GM20431 (cell line): ENCODE data around the gene MYBBP1A.

ENCODE experiments used
- in situ Hi-C: fragments of 300-500 bp; cut with MseI, MboI; formaldehyde crosslinking; loops from one replicate; pipeline ENCODE4 v1.15.0; 2020; ENCODE audit warnings: low sequenced_read_pairs; ENCODE audit not compliant: unreplicated experiment

The MYBBP1A gene

DNA sequence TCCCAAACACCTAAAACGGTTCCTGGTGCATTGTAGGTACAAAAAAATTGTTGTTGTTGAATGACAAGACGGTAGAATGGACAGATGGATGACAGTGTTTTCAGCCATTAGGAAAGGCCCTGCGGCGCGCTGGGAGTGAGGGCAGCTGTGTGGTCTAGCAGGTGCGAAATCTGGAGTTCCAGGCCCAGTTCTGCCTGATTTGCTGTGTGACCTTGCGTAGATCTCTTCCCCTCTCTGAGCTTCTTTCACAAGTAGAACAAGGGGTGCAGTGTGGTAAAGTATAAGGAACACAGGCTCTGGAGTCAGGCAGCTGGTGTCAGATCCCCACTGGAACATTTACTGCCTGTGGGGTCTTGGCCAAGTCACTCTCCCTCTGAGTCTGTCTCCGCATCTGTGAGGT lies 31.2 kb downstream of the MYBBP1A start:
- in situ Hi-C loops, result no loop called here

DNA sequence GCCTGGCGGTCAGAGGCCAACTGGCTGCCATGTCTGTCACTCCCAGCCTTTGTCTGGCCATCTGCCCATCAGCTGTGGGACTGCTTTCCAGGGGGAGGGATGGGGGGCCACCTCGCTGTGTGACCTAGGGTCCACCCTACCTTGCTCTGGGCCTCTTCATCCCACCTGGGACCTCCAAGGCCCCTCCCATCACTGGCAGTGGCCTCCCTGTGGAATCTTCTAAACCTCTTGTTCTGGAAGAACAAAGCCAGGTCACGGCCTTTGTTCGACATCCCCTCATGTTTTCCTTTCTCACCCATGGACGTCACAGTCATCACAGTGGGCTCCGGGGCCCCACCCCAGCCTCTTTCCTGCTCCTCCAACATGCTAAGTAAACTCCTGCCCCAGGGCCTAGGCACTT lies 32.5 kb downstream of the MYBBP1A start:
- in situ Hi-C loops, result no loop called here

DNA sequence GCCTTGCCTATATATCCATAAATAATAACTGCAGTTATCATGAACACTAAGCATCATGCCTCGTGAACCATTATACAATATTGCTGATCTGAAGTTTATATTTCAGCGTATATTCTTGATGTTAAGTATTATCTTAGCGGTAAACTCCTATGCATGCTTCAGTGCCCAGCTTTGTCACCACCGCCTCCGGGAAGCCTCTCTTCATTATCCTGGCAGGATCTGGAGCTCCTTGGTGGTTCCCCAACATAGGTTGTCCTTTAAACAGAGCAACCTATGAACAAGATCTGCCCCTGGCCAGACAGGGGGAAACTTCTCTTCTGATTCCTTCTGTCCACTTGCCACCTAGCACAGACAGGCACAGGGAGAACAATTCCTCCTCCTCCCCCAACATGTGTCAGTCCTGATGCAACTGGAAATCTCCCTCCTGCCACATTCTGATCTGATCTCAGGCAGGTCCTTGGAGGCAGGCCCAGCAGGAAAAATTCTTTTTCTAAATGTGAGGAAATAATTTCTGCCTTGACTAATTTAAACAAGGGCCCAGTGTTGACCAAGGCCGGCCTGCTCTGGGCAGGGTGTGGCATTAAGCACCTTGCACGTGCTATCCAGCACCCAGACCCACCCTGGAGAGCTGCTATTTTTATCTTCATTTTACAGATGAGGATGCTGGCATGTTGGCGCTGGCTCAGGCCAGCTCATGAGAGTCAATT lies 34.1 kb downstream of the MYBBP1A start:
- in situ Hi-C loops, result no loop called here

DNA sequence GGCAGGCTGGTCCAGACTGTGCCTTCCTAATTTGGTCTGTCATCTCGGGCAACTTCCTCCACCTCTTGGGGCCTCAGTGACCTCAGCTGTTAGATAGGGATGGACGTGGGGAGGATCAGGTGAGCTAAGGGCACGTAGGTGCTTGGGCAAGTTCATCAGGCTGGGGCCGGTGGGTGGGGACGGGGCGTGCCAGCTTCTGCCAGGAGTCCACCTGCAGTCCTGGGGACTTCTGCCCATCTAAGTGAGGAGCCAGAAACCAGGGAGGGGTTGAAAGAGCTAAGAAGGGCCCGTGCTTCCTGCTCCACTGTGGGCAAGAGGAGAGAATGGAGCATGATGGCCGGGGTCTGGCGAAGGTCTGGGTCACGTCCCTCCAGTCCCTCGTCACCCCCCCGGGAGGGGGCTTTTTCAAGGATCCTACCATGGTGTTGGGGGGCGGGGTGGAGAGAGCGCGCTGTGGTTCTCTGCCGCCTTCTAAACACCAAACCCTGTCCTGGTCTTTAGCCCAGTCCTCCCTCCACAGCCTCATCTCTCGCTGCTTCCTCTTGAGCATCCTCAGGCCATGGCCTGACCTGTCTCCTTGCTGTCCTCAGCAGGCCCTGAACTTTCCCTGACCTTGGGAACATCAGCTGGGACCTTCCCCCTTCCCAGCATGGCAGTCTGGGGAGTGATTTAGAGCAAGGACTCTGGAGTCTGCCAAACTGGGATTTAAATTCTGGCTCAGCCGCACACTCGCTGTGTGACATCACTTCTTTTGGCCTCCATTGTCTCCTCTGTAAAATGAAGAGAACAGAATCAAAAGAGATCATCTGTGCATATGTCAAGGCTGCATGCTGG lies 34.9 kb downstream of the MYBBP1A start:
- in situ Hi-C loops, result no loop called here

DNA sequence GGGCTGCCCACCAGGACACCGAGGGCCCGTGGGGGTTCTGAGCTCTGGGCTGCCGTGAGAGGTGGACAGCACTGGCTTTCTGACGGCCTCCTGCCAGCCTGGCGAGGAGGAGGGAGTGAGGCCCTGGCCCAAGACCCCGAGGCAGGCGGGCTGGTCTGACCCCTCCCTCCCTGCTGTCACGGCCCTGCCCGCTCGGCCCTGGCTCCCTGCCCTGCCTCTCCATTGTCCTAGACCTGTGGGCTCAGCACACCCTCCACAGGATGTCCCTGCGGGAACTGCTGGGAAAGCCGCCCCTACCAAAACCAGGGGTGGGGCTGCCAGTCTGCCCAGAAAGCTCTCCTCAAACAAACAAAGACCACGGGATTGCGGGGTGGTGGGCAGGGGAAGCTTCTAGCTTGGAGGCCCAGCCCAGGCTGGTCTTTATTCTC lies 35.8 kb downstream of the MYBBP1A start:
- in situ Hi-C loops, result no loop called here

DNA sequence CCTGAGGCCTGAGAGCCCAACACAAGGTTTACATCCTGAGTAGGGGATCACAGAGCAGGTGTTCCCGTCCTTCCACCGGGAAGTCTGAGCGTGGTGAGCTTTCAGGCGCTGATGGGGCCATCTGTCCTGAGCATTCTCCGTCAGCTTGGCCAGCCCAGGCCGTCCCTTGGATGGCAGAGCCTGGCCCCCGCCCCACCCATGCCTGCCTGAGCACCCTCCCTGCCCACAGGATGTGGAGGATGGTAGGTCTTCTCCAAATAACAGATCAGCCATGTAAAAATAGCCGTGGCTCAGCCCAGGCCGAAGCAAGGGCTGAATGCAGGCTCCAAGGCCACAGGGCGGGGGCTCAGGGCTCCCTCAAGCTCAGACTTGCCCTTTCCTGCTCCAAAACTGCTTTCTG lies 36.3 kb downstream of the MYBBP1A start:
- in situ Hi-C loops, result no loop called here

DNA sequence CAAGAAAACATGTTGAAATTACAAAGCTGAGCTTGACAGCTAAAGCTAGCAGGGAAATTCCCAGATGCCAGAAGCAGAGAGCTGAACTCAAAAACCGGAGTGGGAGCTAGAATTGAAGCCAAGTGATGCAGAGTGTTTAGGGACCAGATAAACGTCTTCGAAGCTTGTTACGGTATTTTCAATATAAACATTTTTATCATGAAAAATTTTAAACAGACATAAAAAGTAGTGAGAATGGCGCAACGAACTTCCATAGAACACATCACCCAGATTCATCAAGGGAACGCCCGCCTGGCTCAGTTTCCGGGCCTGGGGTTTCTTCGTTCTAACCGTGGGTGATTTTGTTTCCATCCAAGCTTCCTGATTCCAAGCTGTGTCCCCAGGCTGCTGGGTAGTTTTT lies 38.4 kb downstream of the MYBBP1A start:
- in situ Hi-C loops, result no loop called here

DNA sequence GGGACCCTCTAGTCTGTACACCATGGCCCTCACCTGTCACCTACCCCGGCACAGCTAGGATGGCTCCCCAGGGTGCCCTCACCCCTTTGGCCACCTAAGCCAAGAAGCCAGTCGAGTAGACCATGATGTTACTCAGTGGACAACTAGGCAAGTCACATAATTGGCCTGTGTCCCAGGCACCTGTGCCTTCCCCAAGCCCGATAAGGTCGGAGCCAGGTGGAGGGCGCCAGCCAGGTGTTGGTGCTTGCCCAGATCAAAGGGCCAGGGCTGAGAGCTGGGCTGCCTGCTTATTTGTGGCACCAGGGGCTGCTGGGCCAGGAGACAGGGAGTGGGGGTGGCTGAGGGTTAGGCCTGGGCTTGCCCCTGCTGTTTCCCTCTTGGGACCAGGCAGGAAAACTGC lies 39.7 kb downstream of the MYBBP1A start:
- in situ Hi-C loops, result no loop called here

DNA sequence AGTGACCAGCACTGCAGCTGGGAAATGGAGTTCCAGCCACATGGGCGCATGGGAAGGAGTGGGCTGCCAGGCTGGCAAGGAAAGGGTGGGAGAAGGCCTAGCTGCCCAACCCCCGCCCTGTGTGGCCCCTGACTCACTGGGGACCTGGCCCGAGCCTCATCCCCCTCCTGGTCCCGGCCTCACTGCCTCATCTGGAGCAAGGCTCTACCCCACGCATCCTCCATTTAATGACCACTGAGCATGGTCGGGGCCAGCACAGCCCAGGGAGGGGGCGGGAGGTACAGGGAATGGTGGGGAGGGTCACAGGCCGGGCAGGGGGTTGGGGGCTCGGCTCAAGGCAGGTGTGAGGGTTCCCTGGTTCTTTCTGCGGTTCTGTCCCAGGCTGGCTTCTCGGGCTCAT lies 40.4 kb downstream of the MYBBP1A start:
- in situ Hi-C loops, result no loop called here

DNA sequence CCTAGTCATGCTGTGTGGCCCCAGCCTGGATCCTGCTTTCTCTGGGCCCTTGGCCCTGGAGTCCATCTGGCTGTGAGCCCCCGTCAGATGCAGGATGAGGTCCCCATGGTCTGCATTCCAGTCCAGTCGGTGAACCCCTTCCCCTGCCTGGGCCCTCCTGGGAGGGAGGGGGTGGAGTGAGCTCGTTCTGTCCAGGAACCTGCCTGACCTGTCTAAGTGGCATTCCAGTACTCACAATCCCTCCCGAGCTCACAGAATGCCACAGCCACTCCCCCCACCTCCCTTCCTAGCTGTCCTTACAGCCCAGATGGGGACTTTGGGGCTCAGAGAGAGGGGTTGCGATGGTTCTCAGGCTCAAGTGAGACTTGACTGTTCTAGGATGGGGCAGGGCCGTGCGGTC lies 41.0 kb downstream of the MYBBP1A start:
- in situ Hi-C loops, result no loop called here

DNA sequence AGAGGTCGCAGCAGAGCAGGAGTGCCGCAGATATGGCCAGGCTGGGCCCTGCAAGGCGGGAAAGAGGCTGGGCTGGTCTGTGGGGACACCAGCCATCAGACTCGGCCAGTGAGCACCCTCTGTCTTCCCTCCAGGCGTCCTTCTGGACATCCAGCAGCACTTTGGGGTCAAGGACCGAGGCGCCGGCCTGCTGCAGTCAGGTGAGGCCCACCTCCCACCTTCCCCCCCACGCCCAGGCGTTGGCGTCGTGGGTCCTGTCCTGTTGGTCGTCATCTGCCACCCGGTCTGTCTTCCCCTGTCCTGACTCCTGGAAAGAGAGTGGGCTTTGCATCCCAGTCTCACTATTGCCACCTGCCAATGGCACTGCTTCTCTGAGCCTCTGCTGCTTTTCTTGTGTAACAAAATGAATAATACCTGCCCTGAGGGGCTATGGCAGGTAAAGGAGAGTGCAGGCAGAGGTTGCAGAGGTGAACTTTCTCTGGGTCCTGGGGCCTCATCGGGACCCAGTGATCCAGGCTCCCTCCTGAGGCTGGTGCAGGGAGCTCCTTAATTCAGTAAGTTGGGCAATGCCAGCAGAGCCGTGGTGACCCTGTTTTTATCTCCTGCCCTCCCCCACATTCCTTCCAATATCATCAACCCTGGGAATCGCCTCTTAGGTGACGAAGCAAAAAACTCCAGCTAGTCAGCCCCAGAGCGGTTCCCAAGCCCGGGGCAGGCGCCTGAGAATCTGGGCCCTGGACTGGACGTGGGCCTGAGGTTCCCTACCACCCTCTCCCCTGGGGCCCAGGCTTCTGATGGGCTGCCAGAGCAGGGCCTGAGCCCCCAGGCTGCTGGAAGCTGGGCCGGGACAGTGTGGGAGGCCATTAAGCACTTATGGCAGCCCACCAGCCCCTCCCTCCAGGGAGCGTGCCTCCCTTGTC lies 41.8 kb downstream of the MYBBP1A start:
- in situ Hi-C loops, result no loop called here

DNA sequence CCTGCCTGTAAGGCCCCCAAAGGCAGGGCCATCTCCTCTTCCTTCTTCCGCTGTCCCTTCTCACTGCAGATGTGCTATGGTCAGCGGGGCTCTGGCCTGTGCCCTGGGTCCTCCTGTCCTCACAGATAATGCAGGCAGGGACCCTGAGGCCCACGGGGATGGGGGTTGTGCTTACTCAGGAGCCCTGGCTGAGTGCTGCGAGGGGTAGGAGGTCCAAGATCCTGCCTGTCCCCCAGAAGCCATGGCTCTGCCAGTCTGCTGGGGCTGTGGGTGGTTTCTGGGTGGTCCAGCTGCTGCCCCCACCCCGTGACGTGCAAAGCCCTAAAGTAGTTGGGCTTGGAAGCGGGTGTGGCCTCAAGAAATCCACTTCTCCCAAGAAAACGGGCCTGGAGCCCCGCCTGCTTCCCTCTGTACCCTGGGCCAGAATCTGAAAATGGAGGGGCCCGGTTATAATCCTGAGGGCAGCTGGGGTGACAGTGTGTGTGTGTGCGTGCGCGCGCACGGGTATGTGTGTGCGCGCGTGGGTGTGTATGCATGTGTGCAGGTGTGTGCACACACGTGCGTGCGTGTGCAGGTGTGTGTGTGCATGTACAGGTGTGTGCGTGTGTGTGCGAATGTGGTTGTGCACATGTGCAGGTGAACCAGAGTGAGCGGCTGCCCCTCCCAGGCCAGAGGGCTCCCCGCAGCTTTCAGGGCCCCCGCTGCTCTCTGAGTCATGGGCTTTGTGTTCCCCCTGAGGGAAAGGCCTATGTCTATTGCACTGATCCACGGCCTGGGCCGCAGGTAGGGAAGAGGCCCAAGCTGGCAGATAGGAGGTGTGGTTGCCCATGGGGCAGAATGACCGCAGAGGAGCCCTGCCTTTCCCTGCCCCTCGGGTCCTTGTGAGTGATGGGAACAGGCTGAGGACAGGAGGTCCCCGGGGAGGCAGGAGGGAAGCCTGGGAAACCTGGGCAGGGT lies 42.8 kb downstream of the MYBBP1A start:
- in situ Hi-C loops, result no loop called here

DNA sequence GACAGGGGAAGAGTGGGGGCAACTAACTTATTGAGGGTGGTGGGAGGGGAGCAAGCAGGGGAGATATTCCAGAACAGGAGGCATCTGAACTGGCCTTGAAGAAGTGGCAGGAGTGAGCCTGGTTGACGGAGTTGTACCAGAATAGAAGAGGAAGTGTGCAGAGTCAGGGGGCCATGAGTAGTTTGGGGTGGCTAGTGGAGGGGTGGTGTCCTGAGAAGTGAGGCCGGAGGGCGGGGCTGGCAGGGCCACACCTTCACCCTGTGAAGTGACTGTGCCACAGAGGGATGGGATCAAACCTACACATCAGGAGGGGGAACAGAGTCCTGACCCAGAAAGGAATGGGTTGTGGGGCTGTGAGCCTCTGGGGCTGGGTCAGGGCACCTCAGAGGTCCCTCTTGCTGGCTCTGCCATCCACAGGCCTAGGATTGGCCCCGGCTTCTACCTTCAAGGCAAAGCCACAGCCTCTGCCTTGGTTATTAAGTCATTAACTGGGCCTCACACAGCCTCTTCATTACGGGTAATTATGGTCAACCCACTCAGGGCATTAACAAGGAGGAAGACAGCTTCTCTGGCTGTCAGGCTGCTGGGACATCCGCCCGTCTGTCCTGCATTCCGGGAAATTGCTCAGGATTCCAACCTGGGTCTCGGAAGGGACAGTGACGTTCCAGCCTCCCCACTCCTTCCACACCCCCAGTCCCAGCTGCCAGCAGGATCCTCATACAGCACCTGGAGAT lies 43.8 kb downstream of the MYBBP1A start:
- in situ Hi-C loops, result no loop called here

DNA sequence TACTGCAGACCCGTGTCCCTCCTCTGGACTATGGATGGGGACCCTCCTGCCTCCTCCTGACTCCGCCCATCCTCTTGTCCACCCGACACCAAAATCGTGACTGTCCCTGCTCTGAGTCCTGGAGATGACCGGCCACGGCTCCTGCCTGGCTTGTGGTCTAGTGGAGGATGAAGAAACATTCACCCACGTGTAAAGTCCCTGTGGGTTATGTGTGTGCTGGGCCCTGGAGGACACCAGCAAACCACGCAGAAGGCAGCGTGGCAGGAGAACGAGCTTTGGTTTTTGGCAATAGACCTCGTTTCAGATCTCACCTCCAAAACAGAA lies 44.6 kb downstream of the MYBBP1A start:
- in situ Hi-C loops, result no loop called here

DNA sequence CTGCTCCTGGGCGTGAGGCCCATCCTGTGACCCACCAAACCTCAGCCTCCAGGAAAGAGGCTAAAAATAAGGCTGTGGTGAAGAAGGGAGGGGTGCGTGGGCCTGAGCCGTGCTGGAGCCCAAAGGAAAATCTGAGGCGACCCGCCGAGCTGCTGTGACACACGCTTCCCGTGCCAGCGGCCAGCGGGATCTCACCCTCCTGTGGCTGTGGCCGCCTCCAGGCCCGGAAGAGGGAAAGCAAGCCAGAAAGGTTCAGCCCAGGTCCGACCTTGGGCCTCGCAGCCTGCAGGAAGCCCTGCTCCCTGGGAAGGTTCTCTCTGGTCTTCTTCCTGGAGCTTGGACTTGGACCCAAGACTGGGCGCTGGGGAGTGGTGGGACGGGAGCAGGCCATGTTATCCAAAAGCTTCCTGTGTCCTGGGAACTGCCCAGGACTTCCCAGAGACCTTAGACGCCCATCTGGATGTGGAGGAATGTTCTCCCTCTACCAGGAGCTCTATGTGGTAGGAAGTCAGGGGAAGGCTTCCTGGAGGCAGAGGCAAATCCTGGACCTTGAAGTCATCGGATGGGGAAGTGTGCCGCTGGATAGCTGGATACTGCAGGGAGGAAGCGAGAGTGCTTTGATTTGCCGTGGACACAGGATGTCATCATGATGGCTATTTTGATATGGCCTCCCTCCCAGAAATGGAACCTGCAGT lies 45.1 kb downstream of the MYBBP1A start:
- in situ Hi-C loops, result no loop called here

DNA sequence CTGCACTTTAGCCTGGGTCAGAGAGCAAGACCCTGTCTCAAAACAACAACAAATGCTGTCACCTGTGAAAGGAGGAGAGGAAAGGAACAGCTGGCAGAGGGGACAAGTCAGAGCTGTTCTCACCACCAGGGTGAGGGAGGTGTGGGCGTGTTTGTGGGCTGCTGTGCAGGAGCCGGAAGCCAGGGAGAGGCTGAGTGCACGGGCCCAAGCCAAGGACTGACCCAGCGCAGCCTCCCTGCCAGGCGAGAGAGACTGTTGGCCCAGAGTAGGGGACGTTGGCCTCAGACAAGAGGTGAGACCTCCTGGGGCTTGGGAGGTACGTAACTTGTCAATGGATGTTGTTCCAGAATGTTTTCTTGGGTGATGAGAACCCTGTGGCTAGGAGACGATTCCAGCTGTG lies 45.8 kb downstream of the MYBBP1A start:
- in situ Hi-C loops, result no loop called here

DNA sequence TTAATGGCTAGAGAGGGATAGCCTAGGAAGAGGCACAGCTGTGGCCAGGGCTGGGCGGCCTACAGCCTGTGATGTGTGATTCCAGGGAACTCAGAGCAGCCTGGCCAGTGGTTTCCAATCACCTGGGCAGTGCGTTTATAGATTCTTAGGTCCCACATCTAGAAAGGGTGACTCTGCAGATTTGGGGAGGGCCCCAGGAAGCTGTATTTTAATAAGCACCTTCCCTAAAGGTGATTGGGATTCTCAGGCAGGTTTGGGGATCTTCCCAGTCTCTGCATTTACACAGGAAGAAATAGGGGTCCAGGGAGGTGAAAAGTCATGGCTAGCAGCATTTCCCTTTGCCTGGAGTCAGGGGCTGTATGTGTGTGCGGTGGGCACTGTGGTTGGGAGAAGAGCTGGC lies 47.0 kb downstream of the MYBBP1A start:
- in situ Hi-C loops, result no loop called here

DNA sequence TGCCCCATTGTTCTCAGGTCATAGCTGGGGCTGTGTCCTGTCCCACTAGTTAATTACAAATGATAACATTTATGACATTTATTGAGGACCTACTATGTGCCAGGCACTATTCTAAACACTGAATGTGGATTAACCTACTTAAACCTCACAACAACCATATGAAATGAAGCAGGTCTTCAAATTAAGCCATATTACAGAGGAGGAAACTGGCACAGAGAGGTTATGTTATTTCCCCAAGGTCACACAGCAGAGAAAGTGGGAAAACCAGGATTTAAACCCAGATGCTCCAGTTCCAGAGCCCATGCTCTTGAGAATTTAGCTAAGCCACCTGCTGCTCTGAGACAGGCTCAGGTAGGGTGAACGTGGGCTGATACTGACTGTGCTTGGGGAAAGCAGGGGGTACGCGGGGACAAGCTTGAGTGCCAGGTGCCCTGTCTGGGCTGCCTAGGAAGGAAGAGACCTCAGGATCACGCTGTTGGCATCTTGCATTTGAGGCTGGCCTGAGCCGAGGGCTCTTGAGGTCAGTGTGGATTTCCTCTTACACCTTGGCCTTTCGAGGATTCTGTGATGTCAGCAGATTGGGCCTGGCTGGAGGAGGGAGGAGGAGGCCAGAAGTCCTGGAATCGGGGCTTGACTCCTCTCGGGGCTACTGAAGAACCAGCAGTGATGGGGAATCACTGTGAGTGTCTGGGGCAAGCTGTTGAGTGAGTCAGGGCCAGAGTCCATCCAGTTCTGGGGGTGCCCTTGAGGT lies 47.6 kb downstream of the MYBBP1A start:
- in situ Hi-C loops, result no loop called here
